ENCODE results near the gene PRRC2A.
A peak's percentile ranks its signal among the peaks of the same experiment; 100 is the strongest.

Gene PRRC2A

DNA sequence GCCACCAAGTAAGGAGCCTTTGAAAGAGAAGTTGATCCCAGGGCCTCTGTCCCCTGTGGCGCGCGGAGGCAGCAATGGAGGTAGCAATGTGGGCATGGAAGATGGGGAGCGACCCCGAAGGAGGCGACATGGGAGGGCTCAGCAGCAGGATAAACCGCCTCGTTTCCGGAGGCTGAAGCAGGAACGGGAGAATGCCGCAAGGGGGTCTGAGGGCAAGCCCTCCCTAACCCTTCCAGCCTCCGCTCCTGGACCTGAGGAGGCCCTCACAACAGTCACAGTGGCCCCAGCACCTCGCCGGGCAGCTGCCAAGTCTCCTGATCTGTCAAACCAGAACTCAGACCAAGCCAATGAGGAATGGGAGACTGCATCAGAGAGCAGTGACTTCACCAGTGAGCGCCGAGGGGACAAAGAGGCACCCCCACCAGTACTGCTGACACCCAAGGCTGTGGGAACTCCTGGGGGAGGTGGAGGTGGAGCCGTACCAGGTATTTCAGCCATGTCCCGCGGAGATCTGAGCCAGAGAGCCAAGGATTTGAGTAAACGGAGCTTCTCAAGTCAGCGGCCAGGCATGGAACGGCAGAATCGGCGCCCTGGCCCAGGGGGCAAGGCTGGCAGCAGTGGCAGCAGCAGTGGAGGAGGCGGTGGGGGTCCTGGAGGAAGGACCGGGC is 11.9 kb downstream of the PRRC2A start:
- no peak for DNase-seq (ENCODE audit: low read depth)

DNA sequence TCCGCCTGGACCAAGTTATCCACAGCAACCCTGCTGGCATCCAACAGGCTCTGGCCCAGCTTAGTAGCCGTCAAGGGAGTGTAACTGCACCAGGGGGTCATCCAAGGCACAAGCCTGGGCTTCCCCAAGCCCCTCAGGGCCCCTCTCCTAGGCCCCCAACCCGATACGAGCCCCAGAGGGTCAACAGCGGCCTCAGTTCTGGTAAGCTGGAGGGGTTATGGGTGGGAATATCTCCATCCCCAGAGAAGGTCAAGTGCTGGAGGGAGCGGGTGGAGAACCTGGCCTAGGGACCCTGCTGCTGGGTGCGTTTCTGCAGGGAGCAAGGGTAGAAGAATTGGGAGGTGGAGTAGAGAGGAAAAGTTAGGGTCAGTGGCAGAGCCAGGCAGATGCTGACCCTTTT is 12.9 kb downstream of the PRRC2A start:
- no peak for DNase-seq (ENCODE audit: low read depth)
- no peak overlapping the region for H3K4me3 ChIP-seq (ENCODE audit: control insufficient read depth, low read depth, low read length)
- TF ChIP-seq, protein P1, sequence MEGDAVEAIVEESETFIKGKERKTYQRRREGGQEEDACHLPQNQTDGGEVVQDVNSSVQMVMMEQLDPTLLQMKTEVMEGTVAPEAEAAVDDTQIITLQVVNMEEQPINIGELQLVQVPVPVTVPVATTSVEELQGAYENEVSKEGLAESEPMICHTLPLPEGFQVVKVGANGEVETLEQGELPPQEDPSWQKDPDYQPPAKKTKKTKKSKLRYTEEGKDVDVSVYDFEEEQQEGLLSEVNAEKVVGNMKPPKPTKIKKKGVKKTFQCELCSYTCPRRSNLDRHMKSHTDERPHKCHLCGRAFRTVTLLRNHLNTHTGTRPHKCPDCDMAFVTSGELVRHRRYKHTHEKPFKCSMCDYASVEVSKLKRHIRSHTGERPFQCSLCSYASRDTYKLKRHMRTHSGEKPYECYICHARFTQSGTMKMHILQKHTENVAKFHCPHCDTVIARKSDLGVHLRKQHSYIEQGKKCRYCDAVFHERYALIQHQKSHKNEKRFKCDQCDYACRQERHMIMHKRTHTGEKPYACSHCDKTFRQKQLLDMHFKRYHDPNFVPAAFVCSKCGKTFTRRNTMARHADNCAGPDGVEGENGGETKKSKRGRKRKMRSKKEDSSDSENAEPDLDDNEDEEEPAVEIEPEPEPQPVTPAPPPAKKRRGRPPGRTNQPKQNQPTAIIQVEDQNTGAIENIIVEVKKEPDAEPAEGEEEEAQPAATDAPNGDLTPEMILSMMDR (conservative IDR thresholded peaks at IDR 0.05; ENCODE audit: control insufficient read depth, insufficient read depth, low read depth, low read length), result no peak

More for the DNA sequence above, 11.9 kb downstream of the PRRC2A start:
- H3K4me3 ChIP-seq (ENCODE audit: control insufficient read depth, low read depth, low read length), result no peak overlapping the region
- TF ChIP-seq, protein P1 (conservative IDR thresholded peaks at IDR 0.05; ENCODE audit: control insufficient read depth, insufficient read depth, low read depth, low read length), result no peak

DNA sequence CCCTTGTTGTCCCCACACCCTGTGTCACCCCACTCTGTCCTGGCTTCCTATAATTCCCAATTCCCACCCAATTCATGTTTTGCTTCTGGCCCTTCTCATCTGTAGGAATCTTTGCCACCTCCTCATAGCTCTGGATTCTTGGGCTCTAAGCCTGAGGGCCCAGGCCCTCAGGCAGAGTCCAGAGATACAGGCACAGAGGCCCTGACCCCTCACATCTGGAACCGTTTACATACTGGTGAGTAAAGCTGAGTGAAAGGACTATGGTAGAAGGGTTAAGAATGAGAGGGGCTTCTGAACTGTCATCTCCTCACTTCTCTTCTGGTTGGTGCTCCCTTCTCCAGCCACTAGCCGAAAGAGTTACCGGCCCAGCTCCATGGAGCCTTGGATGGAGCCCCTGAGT is 13.6 kb downstream of the PRRC2A start:
- no peak overlapping the region for H3K4me3 ChIP-seq (ENCODE audit: control insufficient read depth, low read depth, low read length)
- peak; percentile 72 for DNase-seq (ENCODE audit: low read depth)
- TF ChIP-seq, protein P1 (conservative IDR thresholded peaks at IDR 0.05; ENCODE audit: control insufficient read depth, insufficient read depth, low read depth, low read length), result no peak

DNA sequence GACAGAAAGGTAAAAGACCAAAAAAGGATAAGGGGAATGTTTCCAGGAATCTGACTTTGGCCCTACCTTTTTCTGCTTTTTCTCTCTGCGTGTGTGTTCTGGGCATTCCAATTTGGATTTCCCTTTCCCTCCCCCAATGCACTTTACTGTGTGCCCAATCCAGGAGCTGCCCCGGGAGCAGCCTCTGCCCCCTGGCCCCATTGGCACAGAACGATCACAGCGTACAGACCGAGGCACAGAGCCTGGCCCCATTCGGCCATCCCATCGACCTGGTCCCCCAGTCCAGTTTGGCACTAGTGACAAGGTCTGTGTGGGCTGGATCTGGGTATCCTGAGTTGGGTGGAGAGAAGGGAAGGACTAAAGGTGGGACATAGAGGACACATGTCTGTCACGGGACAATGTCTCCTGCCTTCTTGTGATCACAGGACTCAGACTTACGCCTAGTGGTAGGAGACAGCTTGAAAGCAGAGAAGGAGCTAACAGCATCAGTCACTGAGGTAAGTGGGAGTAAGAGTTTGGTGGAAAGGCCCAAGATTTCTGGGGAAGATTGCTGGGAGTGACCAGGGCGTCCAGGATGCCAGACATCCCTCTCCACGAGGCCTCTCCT is 14.6 kb downstream of the PRRC2A start:
- TF ChIP-seq, protein P1 (conservative IDR thresholded peaks at IDR 0.05; ENCODE audit: control insufficient read depth, insufficient read depth, low read depth, low read length), result no peak
- no peak overlapping the region for H3K4me3 ChIP-seq (ENCODE audit: control insufficient read depth, low read depth, low read length)
- DNase-seq (ENCODE audit: low read depth), result no peak

DNA sequence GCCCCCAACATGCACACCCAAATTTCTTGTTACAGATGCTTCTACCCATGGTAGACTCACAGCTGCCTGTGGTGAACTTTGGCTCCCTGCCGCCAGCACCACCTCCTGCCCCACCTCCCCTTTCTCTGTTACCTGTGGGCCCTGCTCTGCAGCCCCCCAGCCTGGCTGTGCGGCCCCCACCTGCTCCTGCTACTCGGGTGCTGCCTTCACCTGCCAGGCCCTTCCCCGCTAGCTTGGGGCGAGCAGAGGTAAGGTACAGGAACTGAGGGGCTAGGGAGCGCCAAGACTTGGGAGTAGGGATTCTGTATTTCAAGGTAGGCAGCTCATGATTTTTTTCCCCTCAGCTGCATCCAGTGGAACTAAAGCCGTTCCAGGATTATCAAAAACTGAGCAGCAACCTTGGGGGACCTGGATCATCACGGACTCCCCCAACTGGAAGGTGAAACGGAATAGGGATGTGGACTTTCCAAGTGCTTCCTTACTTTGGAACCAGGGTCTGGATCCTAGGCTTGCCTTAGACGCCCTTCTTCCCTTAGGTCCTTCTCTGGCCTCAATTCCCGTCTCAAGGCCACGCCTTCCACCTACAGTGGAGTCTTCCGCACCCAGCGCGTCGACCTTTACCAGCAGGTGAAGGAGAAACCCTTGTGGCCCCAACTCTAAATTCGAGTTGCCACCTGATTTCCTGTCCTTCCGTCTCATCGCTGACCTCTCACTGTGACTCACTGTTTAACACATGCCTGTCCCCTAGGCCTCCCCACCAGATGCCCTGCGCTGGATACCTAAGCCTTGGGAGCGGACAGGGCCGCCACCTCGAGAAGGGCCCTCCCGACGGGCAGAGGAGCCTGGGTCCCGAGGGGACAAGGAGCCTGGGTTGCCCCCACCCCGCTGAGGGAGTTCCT is 16.4 kb downstream of the PRRC2A start:
- TF ChIP-seq, protein P1 (conservative IDR thresholded peaks at IDR 0.05; ENCODE audit: control insufficient read depth, insufficient read depth, low read depth, low read length), result no peak
- DNase-seq (ENCODE audit: low read depth), result no peak
- H3K4me3 ChIP-seq (ENCODE audit: control insufficient read depth, low read depth, low read length), result no peak overlapping the region

DNA sequence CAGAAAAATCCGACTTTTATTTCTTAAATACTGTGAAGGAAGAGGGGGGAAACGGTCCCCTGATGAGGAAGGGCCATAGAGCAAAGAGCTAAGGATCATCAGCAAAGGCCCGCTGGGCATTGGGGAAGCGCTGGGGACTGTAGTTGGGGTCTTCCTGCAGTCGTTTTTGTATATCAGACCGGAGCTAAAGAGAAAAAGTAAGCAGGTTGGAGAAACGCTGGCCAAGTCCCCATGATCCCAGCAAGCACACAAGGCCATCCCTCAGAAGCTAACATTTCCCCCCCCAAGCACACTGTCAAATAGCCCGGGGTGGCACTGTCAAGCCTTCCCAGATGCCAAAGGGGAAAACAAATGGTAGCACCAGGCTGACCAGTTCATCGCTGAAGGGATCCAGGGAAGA is 18.5 kb downstream of the PRRC2A start:
- TF ChIP-seq, protein P1 (conservative IDR thresholded peaks at IDR 0.05; ENCODE audit: control insufficient read depth, insufficient read depth, low read depth, low read length), result no peak
- H3K4me3 ChIP-seq (ENCODE audit: control insufficient read depth, low read depth, low read length), result no peak overlapping the region
- DNase-seq (ENCODE audit: low read depth), result no peak

All from fibroblast of mammary gland (primary cell).